Ishikawa (cell line): Measurements from ENCODE around the gene TNFAIP8L3.

Experiments
- CEBPB ChIP-seq: IDR thresholded peaks from 2 replicates; pipeline ENCODE4 v1.6.1; 2012
- EGR1 ChIP-seq: IDR thresholded peaks from 2 replicates; pipeline ENCODE4 v1.6.1; 2012
- EP300 ChIP-seq: IDR thresholded peaks from 2 replicates; pipeline ENCODE4 v1.6.1; 2012; ENCODE audit warnings: borderline replicate concordance
- FOXM1 ChIP-seq: IDR thresholded peaks from 2 replicates; pipeline ENCODE4 v1.6.1; 2012; ENCODE audit warnings: low read depth, borderline replicate concordance
- MAX ChIP-seq: IDR thresholded peaks from 2 replicates; pipeline ENCODE4 v1.6.1; 2012
- NFIC ChIP-seq: IDR thresholded peaks from 2 replicates; pipeline ENCODE4 v1.6.1; 2012
- RAD21 ChIP-seq: IDR thresholded peaks from 2 replicates; pipeline ENCODE4 v1.6.1; 2012; ENCODE audit warnings: low read depth
- REST ChIP-seq: IDR thresholded peaks from 2 replicates; pipeline ENCODE4 v1.6.1; 2012; ENCODE audit warnings: low read depth, mild to moderate bottlenecking
- TAF1 ChIP-seq: IDR thresholded peaks from 2 replicates; pipeline ENCODE4 v1.6.1; 2012; ENCODE audit warnings: low read depth, mild to moderate bottlenecking
- TCF12 ChIP-seq: IDR thresholded peaks from 2 replicates; pipeline ENCODE4 v1.6.1; 2012; ENCODE audit warnings: low read depth
- TEAD4 ChIP-seq: IDR thresholded peaks from 2 replicates; pipeline ENCODE4 v1.6.1; 2012
- USF1 ChIP-seq: IDR thresholded peaks from 2 replicates; pipeline ENCODE4 v1.6.1; 2012
- YY1 ChIP-seq: IDR thresholded peaks from 2 replicates; pipeline ENCODE4 v1.6.1; 2012; ENCODE audit warnings: low read depth
- ZBTB7A ChIP-seq: IDR thresholded peaks from 2 replicates; pipeline ENCODE4 v1.6.1; 2012; ENCODE audit warnings: low read depth

GRCh38 chr15:51099185-51099584 is 4.5 kb upstream of the TNFAIP8L3 start:
- no peak for TF ChIP-seq TAF1
- no peak for TF ChIP-seq EP300
- TF ChIP-seq TCF12 = no peak
- no peak for TF ChIP-seq EGR1
- TF ChIP-seq RAD21 = no peak
- no peak for TF ChIP-seq REST
- TF ChIP-seq TEAD4 = no peak
- no peak for TF ChIP-seq MAX
- TF ChIP-seq NFIC = no peak
- TF ChIP-seq USF1 = no peak
- TF ChIP-seq YY1 = no peak
- TF ChIP-seq FOXM1 = no peak
- no peak for TF ChIP-seq ZBTB7A
- no peak for TF ChIP-seq CEBPB
